WERI-Rb-1 (cell line): ENCODE results near the gene UNC13C.

Experiments used
- DNase-seq: peaks from one replicate; pipeline ENCODE4 v3.0.0-alpha.2; 2020
- H3K27ac ChIP-seq: fragments of 250-450 bp; sonication (Bioruptor Pico); 2 replicates; pipeline ENCODE4 v1.5.1; 2020; ENCODE audit warnings: mild to moderate bottlenecking, moderate library complexity
- H3K27me3 ChIP-seq: fragments of 250-450 bp; sonication (Bioruptor Pico); 2 replicates; pipeline ENCODE4 v1.5.1; 2021; ENCODE audit warnings: mild to moderate bottlenecking, low read depth, moderate library complexity; ENCODE audit not compliant: insufficient read depth, severe bottlenecking
- H3K36me3 ChIP-seq: fragments of 250-450 bp; sonication (Bioruptor Pico); 2 replicates; pipeline ENCODE4 v1.5.1; 2020; ENCODE audit warnings: mild to moderate bottlenecking, moderate library complexity
- H3K4me3 ChIP-seq: 2 replicates; pipeline ENCODE4 v1.5.1; 2011; ENCODE audit warnings: low read depth, mild to moderate bottlenecking, control low read depth, low read length
- H3K9me3 ChIP-seq: fragments of 250-450 bp; sonication (Bioruptor Pico); 2 replicates; pipeline ENCODE4 v1.5.1; 2021; ENCODE audit warnings: mild to moderate bottlenecking, moderate library complexity; ENCODE audit not compliant: severe bottlenecking
- CTCF ChIP-seq: IDR thresholded peaks from 2 replicates; pipeline ENCODE4 v1.5.1; 2011; ENCODE audit warnings: low read depth, mild to moderate bottlenecking, control low read depth, inconsistent platforms, low read length

Gene UNC13C

GRCh38 chr15:54127574-54127973 lies 149.3 kb downstream of the UNC13C start:
- no peaks in the 10 kb centered on the region for H3K36me3 ChIP-seq
- DNase-seq: no peak
- no peak for TF ChIP-seq CTCF
- no peak overlapping the region for H3K4me3 ChIP-seq
- no peak overlapping the region for H3K27ac ChIP-seq
- H3K27me3 ChIP-seq: no peaks in the 10 kb centered on the region
- no peaks in the 10 kb centered on the region for H3K9me3 ChIP-seq

- no peaks in the 10 kb centered on the region for H3K36me3 ChIP-seq
- no peaks in the 10 kb centered on the region for H3K9me3 ChIP-seq
- TF ChIP-seq CTCF: no peak
- no peak overlapping the region for H3K27ac ChIP-seq
- no peaks in the 10 kb centered on the region for H3K27me3 ChIP-seq
- no peak overlapping the region for H3K4me3 ChIP-seq
- DNase-seq: no peak
Measured at GRCh38 chr15:54131410-54131809, 153.2 kb downstream of the UNC13C start.

- DNase-seq: no peak
- H3K4me3 ChIP-seq: no peak overlapping the region
- H3K36me3 ChIP-seq: no peaks in the 10 kb centered on the region
- H3K27ac ChIP-seq: no peak overlapping the region
- no peaks in the 10 kb centered on the region for H3K27me3 ChIP-seq
- no peak for TF ChIP-seq CTCF
- H3K9me3 ChIP-seq: no peaks in the 10 kb centered on the region
Measured at GRCh38 chr15:54149115-54149531, 170.9 kb downstream of the UNC13C start.

GRCh38 chr15:54150255-54150654 lies 172.0 kb downstream of the UNC13C start:
- no peak for TF ChIP-seq CTCF
- H3K9me3 ChIP-seq: no peaks in the 10 kb centered on the region
- H3K27me3 ChIP-seq: no peaks in the 10 kb centered on the region
- DNase-seq: no peak
- no peak overlapping the region for H3K27ac ChIP-seq
- no peak overlapping the region for H3K4me3 ChIP-seq
- no peaks in the 10 kb centered on the region for H3K36me3 ChIP-seq

GRCh38 chr15:54159012-54159411 lies 180.8 kb downstream of the UNC13C start:
- Histone ChIP-seq H3K27ac (no peak overlapping the region), H3K27me3 (no peaks in the 10 kb centered on the region), H3K36me3 (no peaks in the 10 kb centered on the region), H3K4me3 (no peak overlapping the region), H3K9me3 (no peaks in the 10 kb centered on the region)
- DNase-seq: no peak
- TF ChIP-seq CTCF: no peak

- DNase-seq: no peak
- TF ChIP-seq CTCF: no peak
- Histone ChIP-seq H3K4me3 (no peak overlapping the region), H3K9me3 (no peaks in the 10 kb centered on the region), H3K27me3 (no peaks in the 10 kb centered on the region), H3K36me3 (no peaks in the 10 kb centered on the region), H3K27ac (no peak overlapping the region)
Measured at GRCh38 chr15:54187325-54187724, 209.1 kb downstream of the UNC13C start.
